ENCODE measurements around the gene SDK2. TPM values are rescaled to one million over a fixed set of nuclear protein-coding genes. Genes with fewer than 3 reads are reported as not detected.

SDK2 gene
- total and polyA plus RNA-seq, 2 experiments from 2014 or later, result 0.74 to 5.1 TPM

- Histone ChIP-seq H3K9me2 (ENCODE audit: insufficient read depth) (0 out of 2 replicates have a peak, but pooled peaks cover 3% of the 10 kb centered on the region), H3F3A (replicated peaks; ENCODE audit: low read depth) (no peaks in the 10 kb centered on the region), H2AFZ (no peak overlapping the region), H3K4me2 (no peak overlapping the region), H3K27me3 (ENCODE audit: insufficient read depth) (no peaks in the 10 kb centered on the region), H3K79me2 (replicated peaks; ENCODE audit: insufficient read depth) (no peaks in the 10 kb centered on the region), H3K27ac (ENCODE audit: low read depth) (no peak overlapping the region), H3K4me1 (ENCODE audit: insufficient read depth) (peaks cover 8% of the 10 kb centered on the region), H4K20me1 (replicated peaks; ENCODE audit: insufficient read depth) (no peaks in the 10 kb centered on the region), H3K36me3 (ENCODE audit: insufficient read depth) (no peaks in the 10 kb centered on the region), H3K4me3 (no peak overlapping the region)
- no peak overlapping the region for H3K4me3 Mint-ChIP-seq
- ATAC-seq, result no peak
- no peak overlapping the region for H3K27ac Mint-ChIP-seq
- H3K4me1 Mint-ChIP-seq, result peaks cover 26% of the 10 kb centered on the region
- no peak for DNase-seq (ENCODE audit: low spot score)
- H3K27me3 Mint-ChIP-seq (ENCODE audit: insufficient read depth, low read depth, poor library complexity), result peaks cover 11% of the 10 kb centered on the region
- no peaks in the 10 kb centered on the region for H3K9me3 Mint-ChIP-seq
- TF ChIP-seq ETS1 (IDR thresholded peaks at IDR 0.05), result no peak
- no peak for TF ChIP-seq EZH2 (IDR thresholded peaks at IDR 0.05; ENCODE audit: low read depth, unreplicated experiment)
- TF ChIP-seq ZNF331 (CRISPR knock-in tag; IDR thresholded peaks at IDR 0.05; ENCODE audit: low read depth), result no peak
- TF ChIP-seq JUNB (IDR thresholded peaks at IDR 0.05; ENCODE audit: unreplicated experiment), result no peak
- no peak for TF ChIP-seq NANOG (IDR thresholded peaks at IDR 0.05; ENCODE audit: borderline replicate concordance)
- no peak for TF ChIP-seq CTCF (conservative IDR thresholded peaks at IDR 0.05; ENCODE audit: low read depth in 2 of 2)
- TF ChIP-seq POLR2AphosphoS5 (IDR thresholded peaks at IDR 0.05; ENCODE audit: low read depth), result no peak
- no peak for TF ChIP-seq ZNF462 (CRISPR knock-in tag; IDR thresholded peaks at IDR 0.05)
- TF ChIP-seq ZNF114 (CRISPR knock-in tag; IDR thresholded peaks at IDR 0.05), result no peak
- TF ChIP-seq CREB1 (CRISPR knock-in tag; IDR thresholded peaks at IDR 0.05; ENCODE audit: low read depth), result no peak
- TF ChIP-seq STAT1 (IDR thresholded peaks at IDR 0.05; ENCODE audit: unreplicated experiment), result no peak
- TF ChIP-seq EZH2phosphoT487 (IDR thresholded peaks at IDR 0.05; ENCODE audit: unreplicated experiment), result no peak
- TF ChIP-seq REST (IDR thresholded peaks at IDR 0.05; ENCODE audit: unreplicated experiment), result no peak
- no peaks in the 10 kb centered on the region for H3K36me3 Mint-ChIP-seq (ENCODE audit: low read depth)
Observed at GRCh38 chr17:73493956-73494926, 150.0 kb downstream of the SDK2 start.
